ENCODE results near the gene STIP1.

STIP1 gene

DNA sequence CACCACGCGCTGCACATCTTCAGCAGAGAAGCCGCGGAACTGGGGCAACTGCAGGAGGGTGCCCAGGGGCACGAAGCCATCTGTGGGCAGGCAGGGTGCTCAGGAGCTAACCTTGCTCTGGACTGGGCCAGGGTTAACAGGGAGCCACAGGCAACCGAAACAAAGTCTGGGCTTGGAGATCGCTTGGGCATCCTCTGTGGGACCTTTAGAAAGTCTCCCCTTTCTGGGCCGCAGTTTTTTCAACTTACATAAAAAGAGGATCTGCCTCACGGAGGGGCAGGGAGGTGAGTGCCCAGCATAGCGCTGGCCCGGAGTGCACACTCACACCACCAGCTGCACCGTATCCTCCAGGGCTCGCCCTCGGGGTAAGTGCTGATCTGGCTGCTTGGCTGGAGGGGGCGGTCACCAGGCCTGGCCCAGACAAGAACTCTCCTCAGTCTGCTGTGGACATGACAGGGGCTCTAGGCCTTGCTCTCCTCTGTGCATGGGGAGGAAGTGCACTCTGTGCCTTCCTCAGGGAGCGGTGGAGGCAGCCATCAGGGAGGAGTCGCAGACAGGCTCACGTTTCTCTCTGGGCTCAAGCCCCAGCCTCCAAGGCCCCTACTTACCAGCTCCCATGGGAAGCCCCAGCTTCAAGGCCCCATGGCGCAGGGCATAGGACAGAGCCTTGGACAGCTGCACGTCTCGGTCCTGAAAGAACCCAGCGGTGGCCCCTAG is 39.1 kb downstream of the STIP1 start:
- no peak for FAIRE-seq

DNA sequence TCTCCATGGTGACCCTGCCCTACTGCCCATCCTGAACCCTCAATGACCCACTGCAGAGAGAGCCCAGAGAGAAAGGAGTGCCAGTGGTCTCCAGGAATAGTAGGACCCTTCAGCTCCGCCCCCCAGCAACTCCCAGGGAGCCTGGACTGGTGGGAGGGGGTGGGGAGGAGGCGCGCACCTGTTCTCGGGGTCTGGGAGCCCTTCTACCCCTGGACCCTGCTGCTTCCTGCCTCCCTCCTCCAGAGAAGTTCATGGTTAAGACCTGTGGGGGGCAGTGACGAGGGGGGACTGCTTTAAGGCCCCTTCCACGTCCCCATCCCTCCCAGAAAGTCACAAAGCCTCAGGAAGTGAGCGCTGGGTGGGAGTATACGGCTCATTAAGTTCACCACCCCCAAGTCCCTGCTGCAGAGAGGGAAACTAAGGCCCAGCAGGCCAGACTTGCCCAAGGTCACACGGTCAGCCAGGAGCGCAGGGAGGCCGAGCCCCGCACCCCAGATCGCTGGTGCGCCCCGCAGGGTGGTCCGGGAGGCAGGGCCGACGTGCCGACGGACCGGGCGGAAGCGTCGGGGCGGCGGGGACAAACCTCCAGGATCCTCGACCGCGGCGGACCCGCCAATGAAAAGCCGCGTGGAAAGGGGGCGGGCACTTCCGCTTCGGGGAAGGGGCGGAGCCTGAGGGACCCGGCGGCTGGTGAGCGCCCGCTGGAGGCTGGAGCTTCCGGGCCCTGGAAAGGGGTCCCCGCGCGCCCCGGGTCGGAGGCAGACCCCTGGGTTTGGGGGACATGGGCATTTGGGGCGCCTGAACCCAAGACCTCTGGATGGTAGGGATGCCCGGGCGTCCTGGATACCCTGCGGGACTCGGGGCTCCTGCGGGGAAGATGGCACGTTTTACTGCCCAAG is 39.9 kb downstream of the STIP1 start, which contains the start of the genes NUDT22 and TRPT1:
Gene NUDT22, plus strand, starts transcription at position 667 of the 899 bp plus-strand sequence. CDS start 379 bp downstream, outside the sequence.
Gene TRPT1, minus strand, starts transcription at position 579 of the 899 bp plus-strand sequence. Its CDS starts 326 bp downstream, at position 253.
- no peak for FAIRE-seq

DNA sequence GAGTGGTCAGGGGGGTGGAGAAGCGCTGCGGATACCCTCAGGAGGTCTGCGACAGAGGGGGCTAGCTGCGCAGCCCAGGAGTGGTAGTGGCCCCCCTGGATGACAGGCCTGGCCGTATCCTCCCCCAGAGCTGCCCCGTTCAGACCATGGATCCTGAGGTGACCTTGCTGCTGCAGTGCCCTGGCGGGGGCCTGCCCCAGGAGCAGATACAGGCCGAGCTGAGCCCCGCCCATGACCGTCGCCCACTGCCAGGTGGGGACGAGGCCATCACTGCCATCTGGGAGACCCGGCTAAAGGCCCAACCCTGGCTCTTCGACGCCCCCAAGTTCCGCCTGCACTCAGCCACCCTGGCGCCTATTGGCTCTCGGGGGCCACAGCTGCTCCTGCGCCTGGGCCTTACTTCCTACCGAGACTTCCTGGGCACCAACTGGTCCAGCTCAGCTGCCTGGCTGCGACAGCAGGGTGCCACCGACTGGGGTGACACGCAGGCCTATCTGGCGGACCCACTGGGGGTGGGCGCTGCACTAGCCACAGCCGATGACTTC is 40.6 kb downstream of the STIP1 start:
- no peak for FAIRE-seq

DNA sequence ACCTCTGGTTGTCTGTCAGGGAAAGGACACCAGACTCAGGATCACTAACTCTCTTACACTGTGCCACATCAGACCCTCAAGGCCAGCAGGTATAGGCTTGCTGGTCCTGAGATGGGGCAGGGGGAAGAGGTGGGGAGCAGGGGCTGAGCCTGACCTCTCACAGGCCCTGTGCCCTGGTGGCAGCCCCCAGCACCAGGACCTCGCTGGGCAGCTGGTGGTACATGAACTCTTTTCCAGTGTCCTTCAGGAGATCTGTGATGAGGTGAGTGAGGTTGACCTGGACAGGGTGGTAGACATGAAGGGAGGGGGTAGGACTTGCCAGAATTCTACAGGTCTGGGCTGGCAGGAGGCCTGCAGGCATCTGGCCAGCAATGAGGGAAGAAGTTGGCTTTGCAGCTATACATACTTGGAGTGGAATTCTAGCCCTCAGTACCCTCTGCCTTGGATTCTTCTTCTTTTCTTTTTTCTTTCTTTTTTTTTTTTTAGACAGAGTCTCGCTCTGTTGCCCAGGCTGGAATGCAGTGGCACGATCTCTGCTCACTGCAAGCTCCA is 41.5 kb downstream of the STIP1 start:
- FAIRE-seq = no peak

DNA sequence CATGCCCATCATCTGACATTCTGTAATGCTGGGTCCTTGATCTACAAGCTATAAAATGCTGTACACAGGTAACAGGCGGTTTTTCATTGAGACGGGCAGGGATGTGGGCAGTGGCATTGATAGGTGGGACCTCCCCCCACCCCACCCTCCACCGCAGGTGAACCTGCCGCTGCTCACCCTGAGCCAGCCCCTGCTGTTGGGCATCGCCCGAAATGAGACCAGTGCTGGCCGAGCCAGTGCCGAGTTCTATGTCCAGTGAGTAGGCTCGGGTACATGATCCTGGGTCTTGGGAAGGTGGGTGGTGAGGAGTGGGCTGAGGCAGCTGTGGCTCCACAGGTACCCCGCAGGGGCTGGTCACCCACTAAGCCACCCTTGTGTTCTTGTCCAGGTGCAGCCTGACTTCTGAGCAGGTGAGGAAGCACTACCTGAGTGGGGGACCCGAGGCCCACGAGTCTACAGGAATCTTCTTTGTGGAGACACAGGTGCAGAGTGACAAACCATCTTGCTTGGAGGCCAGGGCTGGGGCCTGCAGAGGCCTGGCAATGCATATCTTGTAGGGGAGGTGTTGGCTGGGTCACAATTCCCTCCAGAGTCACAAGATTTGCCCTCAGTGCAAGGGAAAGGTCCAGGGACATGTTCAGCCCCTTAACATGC is 43.2 kb downstream of the STIP1 start:
- FAIRE-seq = no peak

DNA sequence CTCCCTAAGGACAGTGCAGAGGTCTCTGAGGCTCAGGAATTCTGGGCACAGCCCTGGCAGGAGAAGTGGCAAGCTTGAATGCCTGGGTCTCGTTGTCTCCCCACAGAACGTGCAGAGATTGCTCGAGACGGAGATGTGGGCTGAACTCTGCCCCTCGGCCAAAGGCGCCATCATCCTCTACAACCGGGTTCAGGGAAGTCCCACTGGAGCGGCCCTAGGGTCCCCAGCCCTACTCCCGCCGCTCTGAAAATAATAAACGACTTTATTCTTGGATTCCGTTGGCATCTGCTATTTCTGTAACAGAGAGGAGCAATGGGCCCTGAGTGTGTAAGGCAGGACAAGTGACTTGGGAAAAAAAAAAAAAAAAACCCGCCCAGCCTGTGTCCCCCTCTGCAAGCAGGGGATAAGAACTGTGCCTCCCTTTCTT is 43.8 kb downstream of the STIP1 start:
- FAIRE-seq = no peak

DNA sequence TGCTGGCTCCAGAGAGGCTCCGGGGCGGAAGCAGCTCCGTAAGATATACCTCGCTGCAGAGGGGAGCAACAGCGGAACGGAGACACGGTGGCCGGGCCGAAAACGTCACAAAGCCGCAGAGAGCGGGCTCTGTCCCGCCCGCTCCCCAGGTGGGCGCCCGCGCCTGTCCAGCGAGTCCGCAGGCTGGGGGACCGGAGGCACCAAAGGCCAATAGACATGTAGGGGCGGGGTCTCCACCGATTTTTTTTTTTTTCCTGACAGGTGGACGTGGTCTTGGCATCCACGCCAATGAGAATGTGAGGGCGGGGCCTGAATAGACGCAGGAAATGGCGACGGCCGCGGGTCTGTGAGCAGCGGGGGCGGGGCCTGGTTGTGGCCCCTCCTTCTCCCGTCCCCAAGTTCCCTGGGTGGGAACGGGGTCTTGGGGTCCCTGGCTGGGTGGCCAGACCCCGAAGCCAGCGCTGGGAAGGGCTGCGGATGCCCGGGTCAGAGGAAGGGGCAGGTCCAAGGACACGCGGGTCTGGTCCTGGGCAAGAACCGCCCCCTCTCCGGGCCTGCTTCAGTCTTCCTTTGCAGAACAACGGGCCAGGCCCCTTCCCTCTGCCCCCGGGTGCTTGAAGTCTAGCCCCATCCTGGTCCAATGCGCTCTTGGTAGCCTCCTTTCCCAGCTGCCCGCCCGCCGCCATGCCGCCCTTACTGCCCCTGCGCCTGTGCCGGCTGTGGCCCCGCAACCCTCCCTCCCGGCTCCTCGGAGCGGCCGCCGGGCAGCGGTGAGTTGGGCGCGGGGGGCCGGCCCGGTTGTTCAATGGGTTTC is 44.4 kb downstream of the STIP1 start, which contains the start of gene DNAJC4:
Gene DNAJC4, plus strand, starts transcription at position 378 of the 814 bp plus-strand sequence. Its CDS starts 307 bp downstream, at position 685.
- no peak for FAIRE-seq

DNA sequence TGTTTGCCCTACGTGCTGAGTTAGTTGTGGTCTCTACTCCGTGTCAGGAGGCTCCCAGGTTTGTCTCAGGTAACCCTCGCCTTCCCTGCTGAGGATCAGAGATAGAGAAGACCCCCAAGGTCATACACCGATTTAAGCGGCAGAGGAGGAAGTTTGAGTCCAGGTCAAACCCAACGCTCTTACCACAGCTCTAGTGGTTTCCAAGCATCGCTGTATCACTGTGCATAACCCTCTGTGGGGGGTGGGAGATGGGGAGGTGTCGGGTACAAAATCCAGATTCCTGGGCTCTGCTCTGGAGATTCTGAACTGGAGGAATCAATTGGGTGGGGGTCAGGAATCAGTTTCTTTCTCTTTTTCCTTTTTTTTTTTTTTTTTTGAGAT is 45.0 kb downstream of the STIP1 start:
- no peak for FAIRE-seq

DNA sequence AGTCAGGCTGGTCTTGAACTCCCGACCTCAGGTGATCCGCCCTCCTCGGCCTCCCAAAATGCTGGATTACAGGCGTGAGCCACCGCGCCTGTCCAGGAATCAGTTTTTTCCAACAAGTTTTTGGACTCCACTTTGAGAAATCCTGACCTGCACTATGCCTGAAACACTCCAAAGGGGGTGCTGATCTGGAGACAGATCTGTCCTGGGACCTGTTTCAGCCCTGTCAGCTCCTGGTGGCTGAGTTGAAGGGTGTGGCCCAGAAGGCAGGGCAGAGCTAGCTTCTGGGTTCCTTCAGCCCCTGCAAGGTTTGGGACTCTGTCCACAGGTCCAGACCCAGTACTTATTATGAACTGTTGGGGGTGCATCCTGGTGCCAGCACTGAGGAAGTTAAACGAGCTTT is 45.6 kb downstream of the STIP1 start:
- no peak for FAIRE-seq

DNA sequence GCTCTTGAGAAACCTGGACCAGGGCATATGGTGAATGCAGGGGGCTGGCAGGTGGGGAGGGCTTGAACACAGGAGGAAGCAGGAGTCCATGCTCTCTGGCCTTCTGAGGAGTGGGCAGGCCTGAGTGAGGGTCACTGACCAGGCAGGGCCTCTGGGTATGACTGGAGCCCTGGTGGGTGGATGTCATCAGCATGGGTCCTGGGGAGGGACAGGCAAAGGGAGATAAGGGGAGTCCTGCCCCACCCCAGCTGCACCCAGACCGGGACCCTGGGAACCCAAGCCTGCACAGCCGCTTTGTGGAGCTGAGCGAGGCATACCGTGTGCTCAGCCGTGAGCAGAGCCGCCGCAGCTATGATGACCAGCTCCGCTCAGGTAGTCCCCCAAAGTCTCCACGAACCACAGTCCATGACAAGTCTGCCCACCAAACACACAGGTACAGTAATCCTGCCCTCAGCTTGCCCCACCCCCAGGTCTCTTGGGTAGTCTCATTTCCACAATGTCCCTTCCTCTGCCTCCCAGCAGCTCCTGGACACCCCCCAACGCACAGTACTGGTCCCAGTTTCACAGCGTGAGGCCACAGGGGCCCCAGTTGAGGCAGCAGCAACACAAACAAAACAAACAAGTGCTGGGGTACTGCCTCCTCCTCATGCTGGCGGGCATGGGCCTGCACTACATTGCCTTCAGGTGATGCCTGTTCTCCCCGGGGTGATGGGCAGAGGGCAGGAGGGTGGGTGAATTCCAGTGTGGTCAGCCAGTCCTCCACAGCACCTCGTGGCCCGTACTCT is 46.4 kb downstream of the STIP1 start:
- no peak for FAIRE-seq

DNA sequence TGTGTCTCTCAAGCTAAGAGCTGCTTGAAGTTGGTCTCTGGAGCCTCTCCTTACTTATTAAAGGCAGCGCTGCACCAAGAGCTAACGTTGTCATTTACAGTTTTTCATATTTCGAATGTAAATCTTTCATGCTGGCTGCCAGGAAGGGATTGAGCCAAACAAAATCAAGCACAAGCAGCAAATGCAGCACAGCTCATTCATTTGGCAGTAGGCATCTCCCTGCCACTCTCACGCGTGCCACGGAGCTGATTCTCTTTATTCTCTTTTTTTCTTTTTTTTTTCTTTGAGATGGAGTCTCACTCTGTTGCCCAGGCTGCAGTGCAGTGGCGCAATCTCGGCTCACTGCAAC is 47.0 kb downstream of the STIP1 start:
- no peak for FAIRE-seq

DNA sequence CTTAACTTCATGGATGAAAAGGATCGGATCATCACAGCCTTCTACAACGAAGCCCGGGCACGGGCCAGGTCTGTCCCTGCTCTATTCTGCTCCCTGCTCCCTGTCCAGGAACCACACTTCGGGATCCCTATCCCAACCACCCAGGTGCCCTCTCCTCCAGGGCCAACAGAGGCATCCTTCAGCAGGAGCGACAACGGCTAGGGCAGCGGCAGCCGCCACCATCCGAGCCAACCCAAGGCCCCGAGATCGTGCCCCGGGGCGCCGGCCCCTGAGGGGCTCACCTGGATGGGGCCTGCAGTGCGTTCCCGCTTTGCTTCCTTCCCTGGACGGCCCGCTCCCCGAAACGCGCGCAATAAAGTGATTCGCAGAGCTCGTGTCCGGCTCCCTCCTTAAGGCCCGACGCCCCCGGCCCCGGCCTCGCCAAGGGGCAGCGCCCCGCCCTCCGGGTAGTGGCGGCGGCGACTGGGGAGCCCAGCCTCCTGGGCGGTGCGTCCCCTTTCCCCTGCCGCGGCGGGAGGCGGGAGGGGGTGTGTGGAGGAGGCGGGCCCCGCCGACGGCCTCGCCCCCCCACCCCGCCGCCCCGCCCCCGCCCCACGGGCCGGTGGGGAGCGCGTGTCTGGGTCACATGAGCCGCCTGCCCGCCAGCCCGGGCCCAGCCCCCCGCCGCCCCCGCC is 48.1 kb downstream of the STIP1 start, which contains the start of gene VEGFB:
Gene VEGFB, plus strand, starts transcription at position 672 of the 674 bp plus-strand sequence. CDS start 250 bp downstream, outside the sequence.
- FAIRE-seq = no peak

DNA sequence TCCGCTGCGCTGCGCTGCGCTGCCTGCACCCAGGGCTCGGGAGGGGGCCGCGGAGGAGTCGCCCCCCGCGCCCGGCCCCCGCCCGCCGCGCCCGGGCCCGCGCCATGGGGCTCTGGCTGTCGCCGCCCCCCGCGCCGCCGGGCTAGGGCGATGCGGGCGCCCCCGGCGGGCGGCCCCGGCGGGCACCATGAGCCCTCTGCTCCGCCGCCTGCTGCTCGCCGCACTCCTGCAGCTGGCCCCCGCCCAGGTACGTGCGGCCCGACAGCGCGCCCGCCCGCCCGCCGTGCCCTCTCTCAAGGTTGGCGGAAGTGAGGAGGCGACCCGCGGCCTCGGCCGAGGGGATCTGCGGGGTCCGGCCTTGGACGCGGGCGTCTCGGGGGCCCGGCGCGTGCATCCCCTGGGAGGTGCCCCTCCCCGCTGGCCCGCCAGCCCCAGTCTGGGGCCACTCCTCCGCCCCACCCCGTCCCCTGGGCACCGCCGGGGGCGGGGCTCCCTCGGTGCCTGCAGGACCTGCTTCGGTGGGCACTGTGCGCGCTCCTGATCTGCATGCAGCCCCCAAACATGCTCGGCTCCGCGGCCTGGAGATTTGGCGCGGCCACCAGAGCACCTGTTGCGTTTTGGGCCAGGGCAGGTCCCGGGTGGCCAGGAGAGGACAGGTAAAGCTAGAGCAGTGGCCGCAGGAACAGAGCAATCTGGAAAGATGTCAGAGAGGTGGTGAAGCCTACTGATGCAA is 48.8 kb downstream of the STIP1 start:
- no peak for FAIRE-seq

DNA sequence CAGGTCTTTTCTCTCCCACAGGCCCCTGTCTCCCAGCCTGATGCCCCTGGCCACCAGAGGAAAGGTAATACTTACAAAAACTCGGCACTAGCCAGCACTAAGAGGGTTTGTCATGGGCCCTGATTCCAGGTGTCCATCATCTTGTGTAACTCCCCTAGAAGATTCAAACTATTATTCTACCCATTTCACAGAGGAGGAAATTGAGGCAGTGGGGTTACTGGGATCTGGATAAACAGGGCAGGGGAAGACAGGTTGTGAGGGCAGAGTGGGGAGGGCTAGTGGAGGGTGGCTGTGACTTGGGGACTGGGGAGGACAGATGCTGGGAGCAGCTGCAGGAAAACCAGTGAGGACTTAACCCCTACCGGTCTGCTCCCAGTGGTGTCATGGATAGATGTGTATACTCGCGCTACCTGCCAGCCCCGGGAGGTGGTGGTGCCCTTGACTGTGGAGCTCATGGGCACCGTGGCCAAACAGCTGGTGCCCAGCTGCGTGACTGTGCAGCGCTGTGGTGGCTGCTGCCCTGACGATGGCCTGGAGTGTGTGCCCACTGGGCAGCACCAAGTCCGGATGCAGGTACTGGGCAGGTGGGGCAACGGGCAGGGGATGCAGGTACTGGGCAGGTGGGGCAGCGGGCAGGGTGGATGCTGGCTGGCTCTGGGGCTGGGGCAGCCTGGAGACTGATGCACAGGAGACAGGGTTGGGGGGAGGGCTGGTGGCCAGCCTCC is 49.6 kb downstream of the STIP1 start:
- FAIRE-seq = no peak

DNA sequence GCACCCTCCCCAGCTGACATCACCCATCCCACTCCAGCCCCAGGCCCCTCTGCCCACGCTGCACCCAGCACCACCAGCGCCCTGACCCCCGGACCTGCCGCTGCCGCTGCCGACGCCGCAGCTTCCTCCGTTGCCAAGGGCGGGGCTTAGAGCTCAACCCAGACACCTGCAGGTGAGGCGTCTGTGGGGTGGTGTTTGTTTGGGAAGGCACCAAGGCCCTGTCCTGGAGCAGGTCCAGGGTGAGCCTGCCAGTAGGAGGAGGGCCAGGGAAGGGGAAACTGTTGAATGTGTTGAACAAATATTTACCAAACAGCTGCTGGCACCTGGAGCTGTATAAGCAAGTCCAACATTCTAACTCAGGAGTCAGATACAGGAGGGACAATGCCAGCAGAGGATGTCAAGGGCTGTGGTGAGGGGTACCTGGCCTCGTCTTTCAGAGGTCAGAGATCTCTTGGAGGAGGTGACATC is 51.5 kb downstream of the STIP1 start:
- FAIRE-seq = peak; percentile 30

DNA sequence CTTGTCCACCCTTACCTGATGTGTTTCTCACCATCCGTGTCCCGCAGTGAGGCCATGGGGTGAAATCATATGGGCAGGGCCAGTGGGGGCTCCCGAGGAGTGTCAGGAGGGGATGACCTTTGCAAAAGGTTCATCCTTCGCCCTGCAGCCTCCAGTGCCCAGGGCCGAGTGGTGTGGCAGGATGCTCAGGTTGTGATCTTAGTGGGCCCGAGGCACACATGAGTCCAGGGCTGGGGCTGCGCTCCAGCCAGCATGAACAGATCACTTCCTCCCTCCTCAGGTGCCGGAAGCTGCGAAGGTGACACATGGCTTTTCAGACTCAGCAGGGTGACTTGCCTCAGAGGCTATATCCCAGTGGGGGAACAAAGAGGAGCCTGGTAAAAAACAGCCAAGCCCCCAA is 52.1 kb downstream of the STIP1 start:
- no peak for FAIRE-seq

DNA sequence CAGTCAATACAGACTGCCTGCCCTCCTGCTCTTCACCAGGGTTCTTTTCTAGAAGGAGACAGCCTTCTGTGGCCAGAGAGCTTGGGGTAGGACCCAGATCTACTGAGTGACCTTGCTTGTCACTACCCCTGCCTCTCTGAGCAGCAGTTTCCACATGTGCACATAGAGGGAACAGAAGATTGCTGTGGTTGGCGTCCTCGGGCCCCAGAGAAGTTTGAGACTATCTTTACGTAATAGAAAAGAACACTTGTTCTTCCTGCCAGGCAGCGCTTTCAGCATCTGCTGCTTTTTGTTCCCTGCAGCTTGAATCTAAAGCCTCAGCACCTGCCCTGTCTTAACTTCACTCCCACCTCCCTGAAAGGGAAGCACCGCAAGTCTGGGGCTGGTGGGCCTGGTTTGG is 53.0 kb downstream of the STIP1 start:
- FAIRE-seq = no peak

DNA sequence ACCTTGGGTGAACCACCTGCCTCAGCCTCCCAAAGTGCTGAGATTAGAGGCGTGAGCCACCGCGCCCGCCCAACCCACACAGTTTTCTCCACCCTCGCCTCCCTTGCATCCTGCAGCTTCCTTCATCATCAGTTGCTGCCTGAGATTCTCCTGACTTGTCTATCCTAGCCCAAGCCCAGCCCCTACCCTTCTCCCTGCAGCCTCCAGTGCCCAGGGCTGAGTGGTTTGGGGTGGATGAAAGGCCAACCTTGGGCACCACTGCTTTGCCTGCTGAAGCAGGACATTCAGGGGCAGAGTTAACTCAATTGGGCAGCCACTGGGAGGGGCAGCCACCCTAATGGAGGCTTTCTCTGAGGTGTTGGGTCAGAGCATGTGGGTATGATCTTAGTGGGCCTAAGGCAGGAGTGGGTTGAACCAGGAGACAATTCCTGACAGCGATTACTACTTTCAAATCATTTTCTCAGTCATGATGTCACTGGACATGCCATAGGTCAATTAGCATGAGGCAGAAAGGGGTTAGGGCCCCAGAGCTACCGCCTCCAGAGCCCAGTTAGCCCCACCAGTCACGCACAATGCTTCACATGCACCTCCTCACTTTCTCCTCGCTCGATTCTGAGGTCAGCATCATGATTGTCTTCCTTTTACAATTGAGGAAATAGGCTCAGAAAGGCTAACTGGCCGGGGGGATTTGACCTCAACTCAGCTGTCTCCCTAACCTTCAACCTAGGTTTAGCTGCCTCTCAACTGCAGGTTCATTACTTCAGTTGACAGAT is 53.9 kb downstream of the STIP1 start:
- no peak for FAIRE-seq
